ENCODE data around the gene RAPH1. TPM values are rescaled to one million over a fixed set of nuclear protein-coding genes. Genes with fewer than 3 reads are reported as not detected.
"Not testable (repeated sequence)": the region's sequence is repeated elsewhere in the genome, so short reads cannot be mapped to it uniquely, and the experiment has no call there.

RAPH1 gene
- polyA plus RNA-seq, 10 donors, result 21.5 to 44.6 (median 31.3) TPM

DNA sequence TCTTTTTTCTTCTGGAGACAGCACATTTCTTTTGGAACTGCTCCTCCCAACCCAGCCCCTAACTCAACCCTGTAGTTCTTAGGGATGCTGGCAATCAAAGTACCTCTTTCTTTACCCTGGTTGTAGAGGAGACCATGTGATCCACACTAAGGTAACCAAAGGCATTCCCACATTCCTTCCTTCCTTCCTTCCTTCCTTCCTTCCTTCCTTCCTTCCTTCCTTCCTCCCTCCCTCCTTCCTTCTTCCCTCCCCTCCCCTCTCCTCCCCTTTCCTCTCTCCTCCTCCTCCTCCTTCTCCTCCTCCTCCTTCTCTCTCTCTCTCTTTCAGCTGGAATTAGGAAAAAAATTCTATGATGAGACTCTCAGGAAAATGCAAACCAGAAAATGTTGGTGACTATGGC is 13.8 kb upstream of the RAPH1 start:
- DNase-seq, result no peak

DNA sequence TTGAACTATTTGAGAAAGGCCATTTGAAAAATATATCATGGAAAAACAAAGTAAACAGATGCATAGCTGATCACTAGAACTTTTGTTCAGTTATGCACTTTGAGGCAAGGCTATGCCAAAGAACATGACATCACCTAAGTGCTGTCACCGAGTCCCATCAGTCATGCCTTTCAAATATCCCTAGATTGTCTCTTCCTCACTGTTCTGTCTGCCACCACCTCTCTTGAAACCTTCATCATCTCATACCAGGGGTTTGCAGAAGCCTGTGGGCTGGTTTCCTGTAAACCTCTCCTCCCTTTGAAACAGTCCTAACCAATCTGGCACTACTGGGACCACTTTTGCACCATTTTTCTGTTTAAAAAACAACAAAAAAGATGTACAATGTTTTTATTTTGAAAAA is 12.3 kb upstream of the RAPH1 start:
- no peak for DNase-seq

DNA sequence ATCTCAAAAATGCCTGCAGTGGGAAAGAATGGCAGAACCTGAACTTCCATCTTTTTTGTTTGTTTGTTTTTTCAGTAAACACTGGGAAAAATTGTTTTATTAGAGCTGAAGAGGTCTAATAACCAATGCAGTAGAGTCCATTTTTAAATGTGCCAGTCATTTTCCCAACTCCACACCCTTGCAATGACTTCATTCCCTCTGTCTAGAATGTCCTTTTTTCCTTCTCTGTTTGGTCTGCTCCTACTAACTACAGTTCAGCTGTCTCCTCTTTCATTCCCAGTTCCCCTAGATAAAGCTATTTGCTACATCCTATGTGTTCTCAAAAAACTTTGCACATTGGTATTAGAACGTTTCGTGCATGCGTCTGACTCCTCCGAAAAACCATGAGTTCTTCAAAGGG is 9.3 kb upstream of the RAPH1 start:
- DNase-seq, result no peak

DNA sequence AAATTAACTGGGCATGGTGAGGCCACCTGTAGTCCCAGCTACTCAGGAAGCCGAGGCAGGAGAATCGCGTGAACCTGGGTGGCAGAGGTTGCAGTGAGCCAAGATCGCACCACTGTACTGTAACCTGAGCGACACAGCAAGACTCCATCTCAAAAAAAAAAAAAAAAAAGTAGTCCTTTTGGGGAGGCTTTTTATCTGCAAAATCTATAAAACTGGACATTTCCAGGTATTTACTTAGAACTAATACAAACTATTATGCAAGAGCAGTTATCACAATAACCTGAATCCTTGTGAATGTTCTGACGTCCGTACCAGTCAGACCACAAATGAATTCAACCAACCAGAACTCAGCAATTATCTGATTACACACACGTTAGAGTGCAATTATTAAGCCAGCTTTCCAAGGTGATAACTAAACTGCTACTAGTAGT is 8.8 kb upstream of the RAPH1 start:
- no peak for DNase-seq

DNA sequence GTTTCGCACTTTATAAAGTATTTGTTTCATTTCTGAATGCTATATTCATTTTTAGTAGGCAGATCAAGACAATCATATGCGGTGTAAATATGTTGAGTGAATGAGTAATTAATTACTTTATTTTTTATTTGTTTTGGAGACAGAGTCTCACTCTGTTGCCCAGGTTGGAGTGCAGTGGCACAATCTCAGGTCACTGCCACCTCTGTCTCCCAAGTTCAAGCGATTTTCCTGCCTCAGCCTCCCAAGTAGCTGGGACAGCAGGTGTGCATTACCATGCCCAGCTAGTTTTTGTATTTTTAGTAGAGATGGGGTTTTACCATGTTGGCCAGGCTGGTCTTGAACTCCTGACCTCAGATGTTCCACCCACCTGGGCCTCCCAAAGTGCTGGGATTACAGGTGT is 5.5 kb upstream of the RAPH1 start:
- not testable (repeated sequence) for DNase-seq

DNA sequence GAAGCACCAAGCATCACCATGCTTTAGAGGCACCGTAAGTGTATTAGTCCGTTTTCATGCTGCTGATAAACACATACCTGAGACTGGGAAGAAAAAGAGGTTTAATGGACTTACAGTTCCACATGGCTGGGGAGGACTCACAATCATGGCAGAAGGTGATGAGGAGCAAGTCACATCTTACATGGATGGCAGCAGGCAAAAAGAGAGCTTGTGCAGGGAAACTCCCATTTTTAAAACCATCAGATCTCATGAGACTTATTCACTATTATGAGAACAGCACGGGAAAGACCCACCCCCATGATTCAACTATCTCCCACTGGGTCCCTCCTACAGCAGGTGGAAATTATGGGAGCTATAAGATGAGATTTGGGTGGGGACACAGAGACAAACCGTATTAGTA is 3.1 kb upstream of the RAPH1 start:
- not testable (repeated sequence) for DNase-seq

DNA sequence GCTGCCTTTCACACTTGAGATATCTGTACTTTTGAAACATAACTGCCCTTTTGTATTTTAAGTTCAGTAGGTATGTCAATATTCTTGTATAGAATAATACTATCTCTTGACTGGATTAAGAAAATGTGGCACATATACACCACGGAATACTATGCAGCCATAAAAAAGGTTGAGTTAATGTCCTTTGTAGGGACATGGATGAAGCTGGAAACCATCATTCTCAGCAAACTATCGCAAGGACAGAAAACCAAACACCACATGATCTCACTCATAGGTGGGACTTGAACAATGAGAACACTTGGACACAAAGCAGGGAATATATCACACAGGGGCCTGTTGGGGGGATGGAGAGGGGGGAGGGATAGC is 1.5 kb upstream of the RAPH1 start:
- not testable (repeated sequence) for DNase-seq

DNA sequence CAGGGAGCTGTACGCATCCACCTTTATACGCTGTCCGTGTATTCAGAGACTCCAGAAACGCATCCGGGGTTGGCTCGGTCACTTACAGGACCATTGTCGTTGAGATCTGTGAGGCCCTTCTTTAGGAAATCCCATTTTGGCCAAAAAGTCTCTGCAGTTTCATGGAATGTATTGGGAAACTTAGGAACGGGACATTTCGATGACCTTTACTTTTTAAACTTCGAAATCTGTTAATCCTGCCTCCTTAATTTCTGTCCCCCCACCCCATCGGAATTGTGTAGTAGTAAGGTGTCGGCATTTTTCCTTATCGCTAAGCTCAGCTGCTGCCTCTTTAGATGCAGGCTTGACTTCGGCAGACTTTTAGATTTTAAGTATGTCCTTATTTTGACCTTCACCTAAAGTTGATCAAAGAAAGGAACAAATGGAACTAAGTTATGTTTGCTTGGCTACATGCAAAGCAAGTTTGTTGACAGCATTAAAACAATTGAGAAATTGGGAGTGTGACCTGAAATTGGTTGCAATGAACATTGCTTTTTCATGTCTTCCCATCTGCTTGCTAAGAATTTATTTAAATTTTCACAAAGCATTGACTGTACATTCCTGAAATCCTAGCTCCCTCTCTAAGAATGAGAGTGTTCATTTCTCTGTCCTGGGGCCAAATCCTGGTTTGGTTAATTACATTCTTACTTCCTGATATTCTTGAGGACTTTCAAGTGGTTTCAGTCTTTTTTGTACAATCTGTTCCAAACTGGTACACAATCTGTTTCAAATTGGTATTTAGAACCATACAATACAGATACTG is 884 bp upstream of the RAPH1 start:
- DNase-seq, result no peak

DNA sequence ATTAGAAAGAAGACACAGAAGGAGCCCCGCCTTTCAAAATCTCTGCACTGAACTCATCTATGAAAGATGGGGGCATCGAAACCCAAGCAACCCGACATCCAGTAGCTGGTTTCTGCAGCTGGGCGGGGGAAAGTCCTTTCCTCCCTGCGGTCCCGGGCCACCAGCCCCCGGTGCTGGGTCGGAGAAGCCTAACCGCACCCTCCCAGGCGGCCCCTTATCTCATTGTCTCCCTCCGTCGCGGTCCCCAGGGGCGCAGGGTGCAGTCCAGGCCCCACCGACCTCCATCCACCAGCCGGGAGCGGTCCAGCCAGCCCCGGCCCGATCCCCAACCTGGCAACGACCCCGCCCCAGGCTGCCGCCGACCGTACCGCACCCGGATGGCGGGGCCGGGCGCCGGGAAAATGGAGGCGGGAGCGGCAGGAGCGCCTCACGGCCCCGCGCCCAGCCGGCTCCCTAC is 452 bp downstream of the RAPH1 start:
- DNase-seq, result peak in 2 of 3 donors; percentile 26 to 90

DNA sequence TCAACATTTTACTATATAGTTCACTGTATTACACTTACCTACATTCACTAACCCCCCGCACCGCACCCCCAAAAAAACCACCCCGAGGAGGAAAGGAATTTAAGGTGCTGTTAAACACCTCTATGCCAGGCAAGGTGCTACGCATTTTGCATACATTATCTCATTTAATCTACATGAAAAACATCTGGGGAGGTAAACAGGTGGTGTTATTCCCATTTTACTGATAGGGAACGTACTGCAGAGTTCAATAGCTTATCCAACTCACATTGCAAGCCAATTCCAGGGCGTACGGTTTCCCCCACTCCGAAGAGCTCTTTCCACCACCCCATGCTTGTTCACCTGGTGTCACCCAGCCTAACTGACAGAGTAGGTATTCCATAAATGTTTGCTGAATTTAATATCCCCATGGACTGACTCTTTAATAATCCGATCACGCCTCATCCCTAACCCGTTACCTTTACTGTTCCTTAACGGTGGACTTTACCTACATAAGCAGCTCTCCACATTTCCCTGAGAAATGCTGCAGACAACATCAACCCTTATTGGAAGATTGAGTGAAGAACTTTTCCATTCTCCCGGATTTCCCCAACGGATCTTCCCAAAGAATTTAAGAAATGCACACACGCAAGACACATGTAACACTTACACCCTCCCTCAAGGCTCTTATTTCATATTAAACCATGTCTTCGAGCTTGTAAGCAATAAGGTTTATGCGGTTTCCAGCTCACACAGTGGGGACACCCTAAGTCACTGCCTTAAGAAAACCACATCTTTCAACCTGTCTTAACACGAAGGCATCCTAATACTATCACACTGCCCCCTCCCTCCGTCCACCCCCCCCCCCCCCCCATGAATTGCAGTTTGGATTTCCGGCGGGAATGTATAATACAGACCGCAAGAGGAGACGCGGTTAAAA is 1.2 kb downstream of the RAPH1 start:
- DNase-seq, result peak; percentile 56 to 84 (median 58)

DNA sequence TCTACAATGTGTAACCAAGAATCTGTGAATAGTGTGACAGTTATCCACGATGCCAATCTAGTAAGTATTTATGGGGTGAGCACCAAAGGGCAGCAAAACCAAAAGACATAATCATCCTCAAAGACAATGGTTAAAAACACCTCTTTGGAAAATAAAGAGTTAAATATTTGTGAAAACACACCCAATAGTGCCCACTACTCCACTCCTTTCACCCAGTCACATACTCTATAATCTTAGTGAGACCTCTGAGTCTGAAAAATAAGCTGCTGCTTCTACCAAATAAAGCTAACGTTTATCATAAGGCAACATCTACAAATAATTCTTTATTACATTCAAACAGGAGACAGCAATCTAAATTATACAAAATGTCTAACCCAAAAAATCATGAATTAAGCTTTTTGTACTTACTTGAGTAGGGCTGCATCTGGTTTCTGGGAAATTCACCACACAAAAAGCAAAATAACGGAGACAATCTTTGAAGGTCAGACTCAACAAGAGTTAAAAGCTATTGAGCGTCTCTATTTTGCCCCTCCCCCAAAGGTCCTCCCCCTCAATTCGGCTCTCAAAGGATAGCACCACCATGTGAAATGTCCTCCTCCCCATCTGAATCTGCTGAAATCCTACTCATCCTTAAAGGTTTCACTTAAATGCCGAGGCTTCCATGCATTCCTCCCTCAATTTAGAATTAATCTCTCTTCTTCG is 2.0 kb downstream of the RAPH1 start:
- peak; percentile 53 to 81 (median 63) for DNase-seq

DNA sequence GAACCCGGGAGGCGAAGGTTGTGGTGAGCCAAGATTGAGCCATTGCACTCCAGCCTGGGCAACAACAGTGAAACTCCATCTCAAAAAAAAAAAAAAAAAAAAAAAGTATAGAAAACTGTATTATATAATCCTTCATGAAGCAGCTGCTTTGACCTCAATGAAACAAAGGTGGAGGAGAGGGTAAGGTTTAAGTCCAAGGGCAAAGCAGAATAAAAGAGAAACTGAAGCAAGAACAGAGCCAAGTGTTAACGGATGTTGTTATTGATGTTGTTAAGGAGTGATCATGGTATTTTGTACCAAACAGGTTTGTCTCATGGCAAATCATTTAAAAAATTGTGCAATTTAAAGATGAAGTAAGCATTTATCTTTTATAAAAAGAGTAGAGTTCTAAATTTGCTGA is 7.4 kb downstream of the RAPH1 start:
- DNase-seq, result no peak

DNA sequence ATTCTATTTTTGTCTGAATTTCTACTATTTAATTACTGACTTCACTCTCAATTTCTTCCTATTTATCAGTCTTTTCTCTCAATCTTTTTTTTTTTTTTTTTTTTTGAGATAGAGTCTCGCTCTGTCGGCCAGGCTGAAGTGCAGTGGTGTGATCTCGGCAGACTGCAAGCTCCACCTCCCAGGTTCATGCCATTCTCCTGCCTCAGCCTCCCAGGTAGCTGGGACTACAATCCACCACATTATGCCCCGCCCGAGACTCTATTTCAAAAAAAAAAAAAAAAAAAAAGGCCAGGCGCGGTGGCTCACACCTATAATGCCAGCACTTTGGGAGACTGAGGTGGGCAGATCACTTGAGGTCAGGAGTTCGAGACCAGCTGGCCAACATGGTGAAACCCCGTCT is 21.8 kb downstream of the RAPH1 start:
- DNase-seq, result not testable (repeated sequence)

DNA sequence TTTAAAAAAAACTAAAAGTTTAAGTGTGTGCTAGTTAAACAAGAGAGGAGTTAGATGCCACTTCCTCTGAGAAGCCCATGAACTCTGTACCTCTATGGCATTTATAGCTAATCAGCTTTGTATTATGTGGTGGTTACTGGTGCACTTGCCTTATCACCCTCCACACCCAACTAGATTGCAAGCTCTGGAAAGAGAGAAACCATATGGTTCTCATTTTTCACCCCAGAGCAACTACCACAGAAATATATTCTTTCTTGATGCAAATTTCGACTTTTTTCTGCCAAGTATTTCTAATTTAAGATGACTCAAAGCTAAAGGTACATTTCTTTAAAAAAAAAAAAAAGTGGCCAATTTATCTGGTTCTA is 24.2 kb downstream of the RAPH1 start:
- no peak for DNase-seq

DNA sequence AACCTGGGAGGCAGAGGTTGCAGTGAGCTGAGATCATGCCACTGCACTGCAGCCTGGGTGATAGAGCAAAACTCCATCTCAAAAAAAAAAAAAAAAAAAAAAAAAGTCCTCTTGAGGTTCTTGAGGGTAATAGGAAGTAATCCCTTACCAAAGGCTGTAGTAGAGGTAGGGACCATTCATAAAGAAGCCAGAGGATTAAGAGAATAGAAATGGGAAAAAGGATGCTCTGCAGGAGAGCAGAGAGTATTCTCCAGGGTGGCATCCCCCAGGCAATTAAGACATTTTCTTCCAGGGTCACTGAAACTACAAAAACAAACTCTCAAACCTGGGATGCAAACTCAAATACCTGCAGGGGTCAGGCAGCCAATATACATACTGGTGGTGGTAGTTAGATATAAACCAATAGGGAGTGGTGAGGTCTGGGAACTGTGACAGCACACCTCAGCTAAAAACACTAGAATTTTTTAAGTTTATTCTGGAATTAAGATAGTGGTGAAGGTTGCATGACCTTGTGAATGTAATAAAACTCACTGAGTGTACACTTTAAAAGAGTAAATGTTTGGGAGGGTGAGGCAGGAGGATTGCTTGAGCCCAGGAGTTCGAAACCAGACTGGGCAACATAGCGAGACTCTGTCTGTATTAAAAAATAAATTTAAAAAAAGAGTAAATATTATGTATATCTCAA is 24.7 kb downstream of the RAPH1 start:
- no peak for DNase-seq

DNA sequence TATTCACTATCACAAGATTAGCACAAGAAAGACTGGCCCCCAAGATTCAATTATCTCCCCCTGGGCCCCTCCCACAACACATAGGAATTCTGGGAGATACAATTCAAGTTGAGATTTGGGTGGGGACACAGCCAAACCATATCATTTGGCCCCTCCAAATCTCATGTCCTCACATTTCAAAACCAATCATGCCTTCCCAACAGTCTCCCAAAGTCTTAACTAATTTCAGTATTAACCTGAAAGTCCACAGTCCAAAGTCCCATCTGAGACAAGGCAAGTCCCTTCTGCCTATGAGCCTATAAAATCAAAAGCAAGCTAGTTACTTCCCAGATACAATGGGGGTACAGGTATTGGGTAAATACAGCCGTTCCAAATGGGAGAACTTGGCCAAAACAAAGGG is 31.6 kb downstream of the RAPH1 start:
- DNase-seq, result not testable (repeated sequence)

DNA sequence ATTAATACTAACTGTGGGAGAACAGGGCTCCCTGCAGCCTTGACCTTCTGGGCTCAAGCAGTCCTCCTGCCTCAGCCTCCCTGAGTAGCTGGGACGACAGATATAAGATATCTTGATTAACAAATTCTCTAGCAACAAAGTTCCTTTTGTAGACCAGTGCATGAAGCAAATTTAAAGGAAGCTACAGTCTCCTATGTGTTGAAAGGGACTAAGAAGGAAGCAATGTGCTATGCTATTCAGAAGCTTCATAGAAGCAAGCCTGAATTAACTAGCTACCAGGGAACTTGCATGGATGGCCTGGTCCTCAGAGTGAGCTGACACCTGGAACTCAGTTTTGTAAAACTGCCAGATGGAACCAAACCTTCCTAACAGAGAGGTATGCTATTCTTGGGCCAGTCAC is 33.2 kb downstream of the RAPH1 start:
- no peak for DNase-seq

DNA sequence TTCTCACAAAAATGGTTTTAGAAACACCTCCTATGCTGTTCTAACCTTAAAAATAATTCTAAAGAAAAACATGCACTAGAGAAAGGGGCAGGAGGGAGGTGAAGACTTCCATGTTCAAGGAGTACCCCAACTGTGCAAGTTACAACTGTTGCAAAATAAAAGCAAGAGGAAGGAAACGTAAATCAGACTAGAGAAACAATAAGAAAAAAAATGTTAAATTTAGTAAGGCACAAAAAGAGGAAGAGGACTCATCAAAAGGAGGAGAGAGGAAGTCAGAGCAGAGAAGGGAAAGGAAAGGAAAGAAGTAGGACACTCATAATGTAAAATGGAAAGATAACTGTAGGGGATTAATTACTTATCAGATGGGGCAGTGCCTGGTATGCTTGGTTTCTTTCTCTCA is 34.1 kb downstream of the RAPH1 start:
- DNase-seq, result no peak

DNA sequence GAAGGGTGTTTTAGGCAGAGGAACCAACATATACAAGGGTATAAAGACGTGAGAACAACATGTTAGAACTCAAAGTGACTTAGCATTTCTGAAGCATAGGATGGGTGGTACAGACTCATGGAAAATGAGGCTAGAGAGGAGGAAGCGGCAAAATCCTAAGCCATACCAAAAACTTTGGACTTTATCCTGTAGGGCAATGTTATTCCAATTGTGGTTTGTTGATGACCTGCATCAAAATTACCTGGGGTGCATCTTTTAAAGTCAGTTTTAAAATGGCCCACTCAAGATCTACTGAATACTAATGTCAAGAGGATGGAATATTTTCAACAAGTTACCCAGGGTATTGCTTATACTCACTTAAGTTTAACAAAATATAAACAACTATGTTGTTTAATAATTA is 34.8 kb downstream of the RAPH1 start:
- no peak for DNase-seq

DNA sequence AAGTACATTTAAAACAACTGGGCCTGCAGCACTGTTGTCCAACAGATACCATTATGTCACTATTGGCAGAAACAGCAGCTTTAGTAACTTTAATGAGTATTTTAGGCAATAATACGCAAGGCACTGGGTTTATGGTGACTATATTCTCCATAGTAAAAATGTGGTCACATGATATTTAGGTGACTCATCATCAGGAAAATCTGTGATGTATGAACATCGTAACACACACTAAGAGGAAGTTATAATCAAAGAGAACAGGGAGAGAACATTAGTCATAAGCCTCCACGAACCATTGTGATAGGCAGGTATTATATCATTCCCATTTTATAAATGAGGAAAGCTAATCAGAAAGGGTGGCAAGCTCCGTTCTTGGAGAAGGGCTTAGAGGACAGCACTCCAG is 36.9 kb downstream of the RAPH1 start:
- peak; percentile 15 to 46 (median 42) for DNase-seq

DNA sequence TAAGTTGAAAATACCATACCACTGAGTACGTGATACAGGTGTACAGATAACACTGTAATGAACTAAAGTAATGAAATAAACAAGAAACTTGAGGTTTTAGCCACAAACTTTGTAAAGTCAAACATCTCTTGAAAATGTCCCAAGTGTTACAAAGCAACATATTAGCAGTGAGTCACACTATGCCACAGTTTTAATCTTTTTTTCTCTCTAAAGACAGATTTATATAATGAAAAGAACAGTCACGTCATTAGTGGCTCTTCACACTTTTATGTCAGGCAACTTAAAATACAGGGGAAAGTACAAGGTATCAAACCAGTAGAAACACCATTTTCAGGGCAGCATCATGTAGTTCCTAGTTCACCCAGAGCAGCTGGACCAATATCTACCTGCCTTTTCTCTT is 42.1 kb downstream of the RAPH1 start:
- DNase-seq, result no peak

DNA sequence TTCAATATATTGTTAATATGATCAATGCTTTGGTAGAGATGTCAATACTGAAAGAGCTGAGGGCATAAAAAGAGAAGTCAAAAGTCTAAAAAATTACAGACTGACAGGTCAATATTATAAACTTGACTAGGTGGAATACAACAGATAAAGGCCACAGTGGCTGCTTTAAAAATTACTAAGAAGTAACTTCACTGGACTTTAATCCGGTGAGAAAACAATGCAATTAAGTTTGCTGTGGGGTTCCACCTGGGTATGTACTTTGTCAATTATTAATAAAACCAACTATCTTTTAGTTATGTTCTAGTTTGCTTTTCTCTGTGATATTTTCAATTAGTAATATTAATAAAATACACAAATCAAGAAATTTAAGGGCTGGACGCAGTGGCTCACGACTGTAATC is 44.7 kb downstream of the RAPH1 start:
- DNase-seq, result no peak

All from muscle of back (tissue), 11 donors.